Adrenal gland (tissue), 12 donors: ENCODE measurements around the gene CILP2. TPM values are rescaled to one million over a fixed set of nuclear protein-coding genes. Genes with fewer than 3 reads are reported as not detected.

Source experiments
- DNase-seq, 7 donors: peaks; one replicate each; pipeline ENCODE4 v3.0.0-alpha.2; 2019 to 2020
- H3K27ac ChIP-seq, 5 donors: fragments of 200-600 bp; sonication (generic) in 4 of 5; 1 replicate in 3 of 5; 2 replicates in 2 of 5; pipeline versions ENCODE4 v1.5.1 to v1.8.0; 2016 to 2020; ENCODE audit warnings: mild to moderate bottlenecking in 1 of 5
- H3K27me3 ChIP-seq: fragments of 200-600 bp; 2 replicates; pipeline ENCODE4 v1.8.0; 2021
- H3K36me3 ChIP-seq, 2 donors: fragments of 200-600 bp; replicated peaks in 1 of 2; 1 replicate in 1 of 2; 2 replicates in 1 of 2; pipeline versions ENCODE4 v1.5.1 to v1.8.0; 2018 to 2022
- H3K4me1 ChIP-seq, 2 donors: fragments of 200-600 bp; replicated peaks in 1 of 2; 1 replicate in 1 of 2; 2 replicates in 1 of 2; pipeline versions ENCODE4 v1.5.1 to v1.8.0; 2018 to 2021
- H3K4me3 ChIP-seq, 4 donors: fragments of 200-600 bp; sonication (generic) in 3 of 4; one replicate each; pipeline ENCODE4 v1.5.1; 2016 to 2018
- H3K9me3 ChIP-seq, 3 donors: fragments of 200-600 bp; sonication (generic) in 1 of 3; replicated peaks in 1 of 3; 1 replicate in 2 of 3; 2 replicates in 1 of 3; pipeline versions ENCODE4 v1.5.1 to v1.8.0; 2016 to 2021
- CTCF ChIP-seq, 6 experiments: fragments of 450-650 bp in 4 of 6; fragments of 200-600 bp in 2 of 6; sonication (generic) in 1 of 6; IDR thresholded peaks; 1 replicate in 5 of 6; 2 replicates in 1 of 6; pipeline versions ENCODE4 v1.5.1 to v1.8.0; 2016 to 2021; ENCODE audit warnings: antibody characterized with exemption in 6 of 6, mild to moderate bottlenecking in 2 of 6, moderate library complexity in 1 of 6
- POLR2A ChIP-seq, 2 donors: fragments of 450-650 bp; IDR thresholded peaks; one replicate each; pipeline ENCODE4 v1.6.1; 2017; ENCODE audit warnings: antibody characterized with exemption in 2 of 2, mild to moderate bottlenecking in 2 of 2, moderate library complexity in 1 of 2
- WGBS, 4 donors: extraction: QIAGEN DNeasy Blood & Tissue Kit in 2 of 4; methylation state at CpG; one replicate each; pipeline versions ENCODE4 v1.1.5 to v1.1.7; 2013 to 2017; 5-methylcytosine and 5-hydroxymethylcytosine counted together
- intact Hi-C, 2 donors: fragments of 100-400 bp; cut with DNase I; formaldehyde crosslinking; loops; one replicate each; pipeline versions ENCODE4 v1.14.1 to v1.15.0; 2022 to 2023
- polyA plus RNA-seq, 3 donors: library from polyadenylated mRNA; stranded (reverse); fragments of 200-250 nt in 2 of 3; fragments of 350-450 nt in 1 of 3; fragmentation: Illumina TruSeq in 1 of 3; extraction: RNeasy Lipid Tissue Mini Kit (QIAGEN cat#74804) in 1 of 3; gene quantifications; one replicate each; pipeline ENCODE4 v1.2.3, GENCODE V29; 2013 to 2014
- total RNA-seq, 9 donors: library from RNA; depleted of rRNA in 4 of 9; stranded (reverse); fragments of >200 nt in 4 of 9; fragments of 120-200 nt in 1 of 9; fragmentation: NEBNext Ultra II Directional in 1 of 9; extraction: Animal tissue kit (Norgen Biotek cat#: 25700) in 1 of 9; gene quantifications; one replicate each; pipeline versions ENCODE4 v1.1.0 to v1.2.4, GENCODE V29; 2013 to 2023
- donor health status: healthy with polysubstance abuse.
- donor health status: Bipolar disorder and iron deficiency.
- donor health status: DM: yes; HTN: yes; CAD: no.
- donor health status: DM: no; HTN: no; CAD: no.
- donor health status: DM: no; HTN: no; CAD: no.
- donor health status: DM: yes; HTN: yes; CAD: no.

The CILP2 gene
- total and polyA plus RNA-seq, 12 donors = 0.13 to 0.43 (median 0.23) TPM; not detected in 8

GRCh38 chr19:19568802-19569756 lies 31.0 kb downstream of the CILP2 start:
- H3K36me3 ChIP-seq = no peaks in the 10 kb centered on the region
- no peak for TF ChIP-seq POLR2A (IDR thresholded peaks at IDR 0.05)
- no peak for TF ChIP-seq CTCF (IDR thresholded peaks at IDR 0.05)
- intact Hi-C loops = no loop called here
- peak in 3 of 7 donors; percentile 31 to 33 (median 31) for DNase-seq
- WGBS, 4 donors = 84 to 89% (median 87%) methylated on average over 24 to 25 of the region's 25 CpGs
- no peaks in the 10 kb centered on the region for H3K9me3 ChIP-seq
- H3K27me3 ChIP-seq = no peaks in the 10 kb centered on the region
- no peaks in the 10 kb centered on the region for H3K4me1 ChIP-seq
- H3K4me3 ChIP-seq = no peak overlapping the region
- H3K27ac ChIP-seq = no peak overlapping the region

GRCh38 chr19:19570571-19570970 lies 32.5 kb downstream of the CILP2 start:
- no peaks in the 10 kb centered on the region for H3K27me3 ChIP-seq

GRCh38 chr19:19571071-19571786 lies 33.2 kb downstream of the CILP2 start:
- H3K9me3 ChIP-seq = no peaks in the 10 kb centered on the region
- TF ChIP-seq POLR2A (IDR thresholded peaks at IDR 0.05) = no peak
- no peak for TF ChIP-seq CTCF (IDR thresholded peaks at IDR 0.05)
- no peaks in the 10 kb centered on the region for H3K27me3 ChIP-seq
- H3K4me1 ChIP-seq = no peaks in the 10 kb centered on the region
- H3K36me3 ChIP-seq = no peaks in the 10 kb centered on the region
- H3K27ac ChIP-seq = no peak overlapping the region
- WGBS, 4 donors = 78 to 87% (median 86%) methylated on average over 9 to 11 of the region's 11 CpGs
- intact Hi-C loops = no loop called here
- no peak overlapping the region for H3K4me3 ChIP-seq
- no peak for DNase-seq

More at GRCh38 chr19:19570571-19570970, 32.5 kb downstream of the CILP2 start:
- no peak for DNase-seq
- H3K36me3 ChIP-seq = no peaks in the 10 kb centered on the region
- H3K4me3 ChIP-seq = no peak overlapping the region
- H3K27ac ChIP-seq = no peak overlapping the region
- H3K4me1 ChIP-seq = no peaks in the 10 kb centered on the region
- 78 to 85% (median 79%) methylated on average over 7 to 10 of the region's 10 CpGs for WGBS, 4 donors
- TF ChIP-seq CTCF (IDR thresholded peaks at IDR 0.05) (no peak), POLR2A (IDR thresholded peaks at IDR 0.05) (no peak)
- no peaks in the 10 kb centered on the region for H3K9me3 ChIP-seq
- intact Hi-C loops = no loop called here

GRCh38 chr19:19575411-19575810 lies 37.3 kb downstream of the CILP2 start:
- Histone ChIP-seq H3K36me3 (no peaks in the 10 kb centered on the region), H3K4me1 (no peaks in the 10 kb centered on the region), H3K27me3 (no peaks in the 10 kb centered on the region), H3K27ac (no peak overlapping the region), H3K9me3 (no peaks in the 10 kb centered on the region), H3K4me3 (no peak overlapping the region)
- DNase-seq = no peak
- TF ChIP-seq CTCF (IDR thresholded peaks at IDR 0.05) = no peak
- TF ChIP-seq POLR2A (IDR thresholded peaks at IDR 0.05) = no peak
- WGBS, 4 donors = 79 to 91% (median 84%) methylated on average over 6 of the region's 6 CpGs
- intact Hi-C loops = no loop called here
